HT-29 (cell line): ENCODE results near the gene ZNF346. TPM values are rescaled to one million over a fixed set of nuclear protein-coding genes. Genes with fewer than 3 reads are reported as not detected.

ENCODE experiments used
- DNase-seq: peaks from one replicate; pipeline ENCODE4 v3.0.0-alpha.2; 2015; ENCODE audit warnings: low spot score
- total RNA-seq: library from RNA; depleted of rRNA; stranded (reverse); fragments of >200 nt; shearing (Covaris generic); gene quantifications from 2 replicates; pipeline ENCODE4 v1.2.3, GENCODE V29; 2014

ZNF346 gene
- total RNA-seq, 1 experiment from 2014 or later, result 15.9 TPM

GRCh38 chr5:177093803-177094202, 71.3 kb downstream of the ZNF346 start:
- DNase-seq, result no peak

- no peak for DNase-seq
Observed at GRCh38 chr5:177094224-177095087, 72.0 kb downstream of the ZNF346 start.

GRCh38 chr5:177095088-177095669, 72.7 kb downstream of the ZNF346 start:
- no peak for DNase-seq

DNA sequence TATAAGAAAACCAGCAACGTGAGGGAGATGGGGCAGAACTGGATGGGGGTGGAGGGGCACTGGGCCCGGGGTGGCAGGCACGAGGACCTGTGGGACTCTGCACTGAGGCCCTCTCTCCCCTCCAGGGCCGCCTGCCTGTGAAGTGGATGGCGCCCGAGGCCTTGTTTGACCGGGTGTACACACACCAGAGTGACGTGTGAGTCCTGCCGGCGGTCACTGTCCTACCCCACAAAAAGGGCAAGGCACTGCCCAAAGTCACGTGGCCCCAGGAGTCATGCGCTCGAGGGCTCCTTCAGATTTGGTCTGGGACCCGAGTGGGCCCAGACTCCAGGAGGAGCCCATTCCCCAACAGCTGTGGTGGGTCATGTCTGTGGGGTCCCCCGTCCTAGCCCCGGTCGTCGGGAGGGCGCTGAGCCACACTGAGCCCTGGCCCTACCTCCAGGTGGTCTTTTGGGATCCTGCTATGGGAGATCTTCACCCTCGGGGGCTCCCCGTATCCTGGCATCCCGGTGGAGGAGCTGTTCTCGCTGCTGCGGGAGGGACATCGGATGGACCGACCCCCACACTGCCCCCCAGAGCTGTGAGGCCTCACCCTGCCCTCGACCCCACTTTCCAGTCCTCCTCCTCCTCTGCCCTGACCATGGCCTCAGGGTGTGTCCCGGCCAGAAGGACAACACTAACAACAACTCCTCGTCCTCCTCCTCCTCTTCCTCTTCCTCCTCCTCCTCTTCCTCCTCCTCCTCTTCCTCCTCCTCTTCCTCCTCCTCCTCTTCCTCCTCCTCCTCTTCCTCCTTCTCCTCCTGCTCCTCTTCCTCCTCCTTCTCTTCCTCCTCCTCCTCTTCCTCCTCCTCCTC, 73.9 kb downstream of the ZNF346 start:
- no peak for DNase-seq

DNA sequence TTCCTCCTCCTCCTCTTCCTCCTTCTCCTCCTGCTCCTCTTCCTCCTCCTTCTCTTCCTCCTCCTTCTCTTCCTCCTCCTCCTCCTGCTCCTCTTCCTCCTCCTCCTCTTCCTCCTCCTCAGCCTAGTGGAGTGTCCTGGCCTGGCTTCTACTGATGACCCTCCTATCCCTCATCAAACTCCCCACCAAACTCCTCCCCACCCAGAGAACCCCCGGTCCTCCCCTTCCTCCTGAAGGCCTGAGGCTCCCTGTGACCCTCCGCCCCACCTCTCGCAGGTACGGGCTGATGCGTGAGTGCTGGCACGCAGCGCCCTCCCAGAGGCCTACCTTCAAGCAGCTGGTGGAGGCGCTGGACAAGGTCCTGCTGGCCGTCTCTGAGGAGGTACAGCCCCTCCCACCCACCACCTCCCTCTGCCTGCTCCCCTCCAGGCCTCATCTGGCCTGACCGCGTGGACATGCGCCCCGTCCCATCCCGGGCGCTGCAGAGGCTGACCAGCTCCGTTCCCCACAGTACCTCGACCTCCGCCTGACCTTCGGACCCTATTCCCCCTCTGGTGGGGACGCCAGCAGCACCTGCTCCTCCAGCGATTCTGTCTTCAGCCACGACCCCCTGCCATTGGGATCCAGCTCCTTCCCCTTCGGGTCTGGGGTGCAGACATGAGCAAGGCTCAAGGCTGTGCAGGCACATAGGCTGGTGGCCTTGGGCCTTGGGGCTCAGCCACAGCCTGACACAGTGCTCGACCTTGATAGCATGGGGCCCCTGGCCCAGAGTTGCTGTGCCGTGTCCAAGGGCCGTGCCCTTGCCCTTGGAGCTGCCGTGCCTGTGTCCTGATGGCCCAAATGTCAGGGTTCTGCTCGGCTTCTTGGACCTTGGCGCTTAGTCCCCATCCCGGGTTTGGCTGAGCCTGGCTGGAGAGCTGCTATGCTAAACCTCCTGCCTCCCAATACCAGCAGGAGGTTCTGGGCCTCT, 74.8 kb downstream of the ZNF346 start:
- DNase-seq, result no peak

- DNase-seq, result no peak
Observed at GRCh38 chr5:177098120-177098469, 75.6 kb downstream of the ZNF346 start.

GRCh38 chr5:177098470-177099141, 76.1 kb downstream of the ZNF346 start:
- no peak for DNase-seq

DNA sequence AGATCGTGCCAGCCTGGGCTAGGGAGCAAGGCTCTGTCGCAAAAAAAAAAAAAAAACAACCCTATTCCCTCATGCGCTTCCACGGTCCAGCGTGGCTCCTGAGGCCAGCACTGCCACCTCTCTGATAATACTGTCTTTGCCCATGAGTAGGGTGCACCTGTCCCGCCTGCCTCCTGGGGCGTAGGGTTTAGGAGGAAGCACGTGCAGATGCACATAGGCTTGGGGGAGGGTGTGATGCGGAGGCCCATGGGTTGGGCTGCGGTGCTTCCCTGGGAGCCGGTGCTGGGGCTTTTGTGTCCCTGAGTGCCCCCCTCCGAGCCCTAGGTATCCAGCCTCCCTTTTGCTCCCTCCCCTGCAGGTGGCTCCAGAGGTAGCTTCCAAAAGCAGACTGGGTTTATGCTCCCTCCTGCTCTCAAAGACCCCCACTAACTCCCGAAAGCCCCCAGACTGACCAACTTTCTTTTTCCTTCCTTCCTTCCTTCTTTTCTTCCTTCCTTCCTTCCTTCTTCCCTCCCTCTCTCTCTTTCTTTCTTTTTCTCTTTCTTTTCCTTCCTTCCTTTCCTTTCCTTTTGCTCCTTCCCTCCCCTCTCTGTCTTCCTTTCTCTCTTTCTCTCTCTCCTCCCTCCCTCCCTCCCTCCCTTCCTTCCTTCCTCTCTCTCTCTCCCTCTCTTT, 77.1 kb downstream of the ZNF346 start:
- peak; percentile 26 for DNase-seq

- no peak for DNase-seq
Observed at GRCh38 chr5:177100714-177101121, 78.2 kb downstream of the ZNF346 start.

DNA sequence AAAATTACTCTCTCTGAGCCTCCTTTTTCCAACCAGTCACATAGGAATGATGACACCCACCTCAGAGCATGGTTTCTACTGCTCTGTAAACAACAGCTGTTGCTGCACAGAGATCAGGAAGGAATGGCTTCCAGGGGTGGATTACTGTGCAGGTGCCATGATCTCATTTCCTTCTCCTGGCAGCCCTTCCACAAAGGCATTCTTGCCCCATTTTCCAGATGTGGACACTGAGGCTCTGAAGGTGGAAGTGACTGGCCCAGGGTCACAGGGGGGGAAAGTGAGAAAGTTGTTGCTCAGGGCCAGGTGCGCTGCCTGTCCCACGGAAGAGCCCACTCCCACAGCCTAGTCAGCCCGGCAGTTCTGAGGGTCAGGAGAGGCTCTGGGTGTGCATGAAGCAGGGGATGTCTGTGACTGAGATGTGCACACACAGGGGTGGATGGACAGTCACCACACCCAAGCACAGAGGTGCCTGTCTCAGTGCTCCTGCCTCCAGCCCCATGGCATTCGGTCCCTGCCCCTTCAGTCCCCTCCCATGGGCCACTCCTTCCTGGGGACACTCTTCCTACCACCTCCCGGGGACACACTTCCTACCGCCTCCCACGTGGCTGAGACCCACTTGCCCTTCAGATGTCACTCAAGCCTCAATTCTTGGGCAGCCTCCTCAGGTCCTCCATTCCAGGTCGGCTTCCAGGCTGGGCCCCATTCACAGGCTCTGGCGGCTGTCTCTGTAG, 81.2 kb downstream of the ZNF346 start:
- DNase-seq, result peak; percentile 31

DNA sequence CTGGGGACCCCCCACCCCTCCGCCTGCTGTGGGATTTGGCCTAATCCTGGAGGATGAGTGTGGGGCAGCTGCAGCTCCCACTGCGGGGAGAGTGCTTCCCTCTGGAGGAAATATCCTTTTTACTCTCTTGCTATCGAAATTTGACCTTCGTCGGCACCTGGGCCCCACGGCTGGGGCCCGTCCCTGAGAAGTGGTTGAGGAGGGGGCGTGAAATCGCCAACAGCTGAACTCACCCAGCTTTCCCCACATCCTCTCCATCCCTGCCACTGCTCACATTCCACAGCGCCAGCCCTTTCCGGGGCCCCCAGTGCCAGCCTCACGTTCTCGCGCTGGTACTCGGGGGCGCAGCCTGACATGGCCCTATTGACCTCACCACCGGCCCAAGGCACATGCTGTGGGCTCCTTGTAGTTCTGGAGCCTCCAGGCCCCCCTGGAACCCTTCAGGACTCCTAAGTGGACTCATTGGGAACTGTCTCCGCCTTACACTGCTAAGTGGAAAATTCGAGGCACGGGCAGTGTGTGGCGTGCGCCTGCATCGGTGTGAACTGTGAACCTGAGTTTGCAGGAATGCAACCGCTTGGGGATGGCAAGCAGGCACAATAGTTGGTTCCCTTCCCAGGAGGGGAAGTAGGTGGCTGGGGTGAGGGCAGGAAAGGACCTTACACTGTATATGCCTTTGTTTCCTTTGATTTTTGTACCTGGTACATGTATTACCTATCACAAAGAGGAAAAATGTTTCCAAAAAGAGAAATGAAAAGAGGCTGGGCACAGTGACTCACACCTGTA, 83.4 kb downstream of the ZNF346 start:
- no peak for DNase-seq

GRCh38 chr5:177107159-177107558, 84.7 kb downstream of the ZNF346 start:
- no peak for DNase-seq

DNA sequence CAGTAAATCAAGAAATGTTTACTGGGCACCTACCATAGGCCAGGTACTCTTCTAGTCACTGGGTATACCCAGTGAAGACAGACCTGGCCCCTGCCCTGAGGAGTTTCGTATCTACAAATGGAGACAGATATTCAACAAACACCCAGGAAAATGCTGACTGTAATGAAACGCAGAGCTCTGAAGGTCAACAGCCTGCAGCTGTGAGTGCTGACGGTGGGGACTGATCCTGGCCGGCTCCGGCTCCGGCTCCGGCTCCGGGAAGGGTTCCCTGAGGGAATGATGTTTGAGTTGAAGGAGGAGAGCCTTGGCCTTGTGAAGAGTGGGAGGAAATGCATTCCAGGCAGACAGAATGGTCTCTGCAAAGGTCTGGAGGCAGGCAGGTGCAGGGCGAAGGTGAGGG, 87.3 kb downstream of the ZNF346 start:
- no peak for DNase-seq

- peak; percentile 81 for DNase-seq
Observed at GRCh38 chr5:177111720-177112394, 89.4 kb downstream of the ZNF346 start.

GRCh38 chr5:177112589-177113220, 90.2 kb downstream of the ZNF346 start:
- DNase-seq, result no peak

- peak; percentile 90 for DNase-seq
Observed at GRCh38 chr5:177113566-177114424, 91.3 kb downstream of the ZNF346 start.
